HCT116 (cell line): Measurements from ENCODE around the gene TCEANC2. TPM values are rescaled to one million over a fixed set of nuclear protein-coding genes. Genes with fewer than 3 reads are reported as not detected.

Experiments
- ATAC-seq: fragments of 200-7000 bp; cut with Tn5 transposase; 2 replicates; pipeline ENCODE4 v1.9.1; 2020; ENCODE audit warnings: mild to moderate bottlenecking, moderate library complexity
- BruUV-seq: library from RNA; stranded (reverse); fragments of 400-500 nt; replicated peaks from 2 replicates; lab custom pipeline; 2021; lab: Mats Ljungman, UMichigan
- CTCF ChIA-PET: fragments of 300-600 bp; sonication (Branson Sonifier 250); formaldehyde crosslinking; loops from one replicate; lab custom pipeline; 2021; ENCODE audit warnings: antibody characterized with exemption; lab: Charles Lee
- POLR2A ChIA-PET: fragments of 300-600, 350-600 bp; sonication (Branson Sonifier 250); formaldehyde crosslinking; loops from one replicate; lab custom pipeline; 2021; ENCODE audit warnings: antibody characterized with exemption; lab: Charles Lee
- RAD21 ChIA-PET, 2 experiments: fragments of 300-600 bp; sonication (Branson Sonifier 250); formaldehyde crosslinking; loops; one replicate each; lab custom pipeline; 2023; ENCODE audit warnings: low total read pairs in 2 of 2; ENCODE audit not compliant: uncharacterized antibody in 2 of 2, unreplicated experiment in 2 of 2, low non-redundant PET in 1 of 2; lab: Charles Lee
- DNase-seq: peaks from one replicate; pipeline ENCODE4 v3.0.0-alpha.2; 2010; ENCODE audit warnings: low read depth, low spot score
- H2AFZ ChIP-seq: fragments of 200-600 bp; shearing (Covaris generic), sonication (generic); 2 replicates; pipeline ENCODE4 v1.6.1; 2017; ENCODE audit warnings: low read depth, mixed run types, mixed read lengths, antibody characterized with exemption, low read length; ENCODE audit not compliant: poor library complexity, severe bottlenecking
- H3K27ac ChIP-seq: 2 replicates; pipeline ENCODE4 v1.5.1; 2012; ENCODE audit warnings: low read depth, low read length
- H3K27me3 ChIP-seq: fragments of 200-600 bp; sonication (generic); 2 replicates; pipeline ENCODE4 v1.6.1; 2016; ENCODE audit warnings: mixed run types, low read length, mixed read lengths; ENCODE audit not compliant: insufficient read depth
- H3K36me3 ChIP-seq, 2 experiments: fragments of 200-500 bp in 1 of 2; fragments of 200-600 bp in 1 of 2; sonication (Bioruptor generic) in 1 of 2; sonication (generic) in 1 of 2; 2 replicates each; pipeline versions ENCODE4 v1.5.1 to v1.6.1; 2014 to 2016; ENCODE audit warnings: low read length in 2 of 2, inconsistent platforms in 1 of 2, mixed read lengths in 1 of 2, mixed run types in 1 of 2; ENCODE audit not compliant: insufficient read depth in 2 of 2, control insufficient read depth in 1 of 2
- H3K4me1 ChIP-seq, 2 experiments: fragments of 200-600 bp in 1 of 2; sonication (generic) in 1 of 2; 2 replicates each; pipeline versions ENCODE4 v1.5.1 to v1.6.1; 2012 to 2017; ENCODE audit warnings: low read length in 2 of 2, inconsistent platforms in 1 of 2, mild to moderate bottlenecking in 1 of 2, mixed read lengths in 1 of 2, mixed run types in 1 of 2, moderate library complexity in 1 of 2; ENCODE audit not compliant: insufficient read depth in 2 of 2, control insufficient read depth in 1 of 2
- H3K4me2 ChIP-seq: fragments of 200-600 bp; sonication (generic); 2 replicates; pipeline ENCODE4 v1.6.1; 2017; ENCODE audit warnings: mixed run types, low read length, mixed read lengths
- H3K4me3 ChIP-seq, 2 experiments: fragments of 200-600 bp in 1 of 2; sonication (generic) in 1 of 2; replicated peaks in 1 of 2; 2 replicates each; pipeline ENCODE4 v1.5.1; 2011 to 2016; ENCODE audit warnings: low read length in 2 of 2, control low read depth in 1 of 2, low read depth in 1 of 2, mild to moderate bottlenecking in 1 of 2, mixed read lengths in 1 of 2, mixed run types in 1 of 2
- H3K79me2 ChIP-seq: fragments of 200-600 bp; sonication (generic); 2 replicates; pipeline ENCODE4 v1.6.1; 2017; ENCODE audit warnings: mild to moderate bottlenecking, mixed run types, low read length, moderate library complexity, mixed read lengths; ENCODE audit not compliant: insufficient read depth
- H3K9ac ChIP-seq: fragments of 200-600 bp; sonication (generic); 2 replicates; pipeline ENCODE4 v1.6.1; 2016; ENCODE audit warnings: low read length, mixed read lengths
- H3K9me2 ChIP-seq: fragments of 200-600 bp; sonication (generic), shearing (Covaris generic); 2 replicates; pipeline ENCODE4 v1.6.1; 2017; ENCODE audit warnings: mixed run types, mild to moderate bottlenecking, moderate library complexity; ENCODE audit not compliant: insufficient read depth
- H3K9me3 ChIP-seq, 2 experiments: fragments of 200-500 bp in 1 of 2; fragments of 200-600 bp in 1 of 2; sonication (Bioruptor generic) in 1 of 2; sonication (generic) in 1 of 2; 2 replicates each; pipeline ENCODE4 v1.6.1; 2014 to 2017; ENCODE audit warnings: low read length in 2 of 2, mixed read lengths in 2 of 2, inconsistent platforms in 1 of 2, low read depth in 1 of 2, mild to moderate bottlenecking in 1 of 2, mixed run types in 1 of 2, moderate library complexity in 1 of 2; ENCODE audit not compliant: control insufficient read depth in 1 of 2, insufficient read depth in 1 of 2
- H4K20me1 ChIP-seq: fragments of 200-600 bp; sonication (generic), shearing (Covaris generic); 2 replicates; pipeline ENCODE4 v1.6.1; 2017; ENCODE audit warnings: mixed run types, mild to moderate bottlenecking, moderate library complexity; ENCODE audit not compliant: insufficient read depth
- CBX3 ChIP-seq: IDR thresholded peaks from 2 replicates; pipeline ENCODE4 v1.6.1; 2012; ENCODE audit warnings: low read depth
- CTCF ChIP-seq, 3 experiments: fragments of 200-600 bp in 1 of 3; sonication (generic) in 1 of 3; IDR thresholded peaks in 2 of 3; conservative IDR thresholded peaks in 1 of 3; 2 replicates each; pipeline ENCODE4 v1.5.1; 2012 to 2017; ENCODE audit warnings: low read depth in 2 of 3, low read length in 2 of 3, antibody characterized with exemption in 1 of 3, borderline replicate concordance in 1 of 3, control low read depth in 1 of 3, mild to moderate bottlenecking in 1 of 3, mixed read lengths in 1 of 3, mixed run types in 1 of 3, moderate library complexity in 1 of 3; ENCODE audit not compliant: insufficient read depth in 1 of 3
- ELF1 ChIP-seq: IDR thresholded peaks from 2 replicates; pipeline ENCODE4 v1.6.1; 2012; ENCODE audit warnings: low read depth, borderline replicate concordance
- EZH2 ChIP-seq: fragments of 200-600 bp; sonication (generic); IDR thresholded peaks from 2 replicates; pipeline ENCODE4 v1.6.1; 2017; ENCODE audit warnings: antibody characterized with exemption, mixed run types
- EZH2phosphoT487 ChIP-seq: fragments of 200-600 bp; IDR thresholded peaks from 2 replicates; pipeline ENCODE4 v1.6.1; 2018; ENCODE audit warnings: antibody characterized with exemption, borderline replicate concordance
- JUND ChIP-seq: IDR thresholded peaks from 2 replicates; pipeline ENCODE4 v1.6.1; 2012
- POLR2A ChIP-seq: IDR thresholded peaks from 2 replicates; pipeline ENCODE4 v1.7.0; 2011; ENCODE audit warnings: borderline replicate concordance; ENCODE audit not compliant: insufficient read depth, insufficient read length; ENCODE audit errors: extremely low read depth
- POLR2AphosphoS5 ChIP-seq: IDR thresholded peaks from 2 replicates; pipeline ENCODE4 v1.6.1; 2011; ENCODE audit warnings: mild to moderate bottlenecking, low read depth, low read length, moderate library complexity
- REST ChIP-seq: IDR thresholded peaks from 2 replicates; pipeline ENCODE4 v1.6.1; 2012; ENCODE audit warnings: low read depth
- SIN3A ChIP-seq: IDR thresholded peaks from 2 replicates; pipeline ENCODE4 v1.6.1; 2012; ENCODE audit warnings: low read depth
- intact Hi-C: fragments of 100-400 bp; cut with micrococcal nuclease; formaldehyde crosslinking; loops from 2 replicates; pipeline ENCODE4 v1.10.0; 2022
- total RNA-seq: library from RNA; stranded (reverse); gene quantifications from one replicate; pipeline ENCODE4 v1.2.1, GENCODE V29; 2021; ENCODE audit not compliant: unreplicated experiment

The TCEANC2 gene
- total RNA-seq, 1 experiment from 2014 or later, result 5.4 TPM

GRCh38 chr1:54122135-54122751 lies 68.8 kb downstream of the TCEANC2 start:
- Histone ChIP-seq H3K9me2 (no peaks in the 10 kb centered on the region), H3K4me2 (peak overlapping the region; percentile 74), H3K27me3 (no peaks in the 10 kb centered on the region), H3K36me3 (no peaks in the 10 kb centered on the region), H3K27ac (no peak overlapping the region), H2AFZ (peak overlapping the region; percentile 98), H3K4me1 (peaks cover 2 to 28% of the 10 kb centered on the region in 2 experiments; a peak in 3 of 4 replicates), H3K4me3 (peak overlapping the region; percentile 34 to 46), H4K20me1 (no peaks in the 10 kb centered on the region), H3K9me3 (no peaks in the 10 kb centered on the region), H3K79me2 (no peaks in the 10 kb centered on the region), H3K9ac (peak overlapping the region; percentile 25; the same call in 1 of the 2 replicates)
- ChIA-PET CTCF (interaction anchor here (0.9 to 1.4 kb wide), 4 partner anchors 14 to 367 kb away, joined by 3 to 8 read pairs (median 4); no protein-coding TSS in a partner anchor), POLR2A (no interaction called here), RAD21 (interaction anchor here in 1 of 2 experiments (1.2 kb wide), 1 partner anchor 367 kb away, joined by 3 read pairs; no protein-coding TSS in a partner anchor)
- no TSS peak for BruUV-seq
- intact Hi-C loops, result loop anchor here (5.0 kb wide), 1 partner anchor 690 kb away; no protein-coding TSS in a partner anchor
- ATAC-seq (peak; percentile 50), DNase-seq (no peak)
- TF ChIP-seq CBX3, result no peak
- no peak for TF ChIP-seq POLR2AphosphoS5
- no peak for TF ChIP-seq SIN3A
- no peak for TF ChIP-seq CTCF (IDR thresholded peaks at IDR 0.05 in 2 of 3, conservative IDR thresholded peaks at IDR 0.05 in 1 of 3; ENCODE audit: borderline replicate concordance in 1 of 3, insufficient read depth in 1 of 3, low read depth in 2 of 3, low read length in 2 of 3)
- no peak for TF ChIP-seq JUND
- no peak for TF ChIP-seq POLR2A
- no peak for TF ChIP-seq ELF1
- TF ChIP-seq EZH2phosphoT487, result no peak
- TF ChIP-seq EZH2, result no peak
- no peak for TF ChIP-seq REST
